Uterus (tissue), 4 donors: Measurements from ENCODE around the gene CRYBG1. TPM values are rescaled to one million over a fixed set of nuclear protein-coding genes. Genes with fewer than 3 reads are reported as not detected.

Experiments used
- DNase-seq, 2 donors: peaks; one replicate each; pipeline ENCODE4 v3.0.0-alpha.2; 2019 to 2020
- H3K27ac ChIP-seq, 2 donors: fragments of 200-600 bp; sonication (generic); 1 replicate in 1 of 2; 2 replicates in 1 of 2; pipeline ENCODE4 v1.5.1; 2016 to 2018
- H3K27me3 ChIP-seq, 2 donors: fragments of 200-600 bp; sonication (generic); one replicate each; pipeline ENCODE4 v1.5.1; 2018 to 2019; ENCODE audit warnings: control low read depth in 1 of 2
- H3K36me3 ChIP-seq, 2 donors: fragments of 200-600 bp; sonication (generic); one replicate each; pipeline ENCODE4 v1.5.1; 2019; ENCODE audit warnings: control low read depth in 1 of 2
- H3K4me1 ChIP-seq, 2 donors: fragments of 200-600 bp; sonication (generic); one replicate each; pipeline ENCODE4 v1.5.1; 2018 to 2019; ENCODE audit warnings: control low read depth in 1 of 2
- H3K4me3 ChIP-seq, 2 donors: fragments of 200-600 bp; sonication (generic); 1 replicate in 1 of 2; 2 replicates in 1 of 2; pipeline ENCODE4 v1.5.1; 2018 to 2019; ENCODE audit warnings: mild to moderate bottlenecking in 1 of 2
- H3K9me3 ChIP-seq, 2 donors: fragments of 200-600 bp; sonication (generic); one replicate each; pipeline ENCODE4 v1.5.1; 2019; ENCODE audit warnings: control low read depth in 1 of 2
- POLR2A ChIP-seq, 2 donors: fragments of 450-650 bp; IDR thresholded peaks; one replicate each; pipeline ENCODE4 v1.6.1; 2016; ENCODE audit warnings: antibody characterized with exemption in 2 of 2, mild to moderate bottlenecking in 1 of 2, moderate library complexity in 1 of 2
- intact Hi-C: fragments of 100-400 bp; cut with DNase I; formaldehyde crosslinking; loops from one replicate; pipeline ENCODE4 v1.15.1; 2023; ENCODE audit warnings: low total_unique reads
- total RNA-seq, 4 donors: library from RNA; depleted of rRNA in 3 of 4; stranded (reverse); fragments of >200 nt in 3 of 4; gene quantifications; one replicate each; pipeline versions ENCODE4 v1.1.0 to v1.2.4, GENCODE V29; 2014 to 2023
- TF ChIP-seq, protein P1 (sequence below), 4 experiments: fragments of 200-600 bp in 2 of 4; fragments of 450-650 bp in 2 of 4; sonication (generic) in 2 of 4; IDR thresholded peaks; one replicate each; pipeline ENCODE4 v1.5.1; 2016 to 2019; ENCODE audit warnings: antibody characterized with exemption in 4 of 4, mild to moderate bottlenecking in 2 of 4, moderate library complexity in 1 of 4
- donor health status: DM: yes; HTN: yes; CAD: no.

CRYBG1 gene
- total RNA-seq, 4 donors from 2014 or later = 3.6 to 65.3 (median 8.9) TPM

DNA sequence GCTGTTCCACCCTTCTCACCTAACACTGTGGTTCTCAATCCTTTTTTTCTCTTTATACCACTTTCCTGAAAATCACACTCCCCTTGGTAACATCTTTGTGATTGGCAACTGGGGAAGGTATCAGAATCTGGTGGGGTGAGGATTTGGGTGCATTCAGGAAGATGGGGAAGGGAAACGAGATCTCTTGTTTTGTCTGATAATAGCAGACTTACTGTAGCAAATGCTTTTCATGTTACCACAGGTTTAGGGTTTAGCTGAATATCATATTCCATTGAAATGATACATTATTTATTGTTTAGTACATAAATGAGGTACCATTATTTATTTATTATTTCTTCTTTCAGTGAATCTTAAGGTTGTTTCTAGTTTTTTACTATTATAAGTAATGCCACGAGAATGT, 168.0 kb downstream of the CRYBG1 start:
- H3K9me3 ChIP-seq = no peaks in the 10 kb centered on the region
- DNase-seq = no peak
- H3K27me3 ChIP-seq = no peaks in the 10 kb centered on the region
- no peaks in the 10 kb centered on the region for H3K4me1 ChIP-seq
- H3K27ac ChIP-seq = no peak overlapping the region
- no peaks in the 10 kb centered on the region for H3K36me3 ChIP-seq
- no peak overlapping the region for H3K4me3 ChIP-seq
- TF ChIP-seq, protein P1, sequence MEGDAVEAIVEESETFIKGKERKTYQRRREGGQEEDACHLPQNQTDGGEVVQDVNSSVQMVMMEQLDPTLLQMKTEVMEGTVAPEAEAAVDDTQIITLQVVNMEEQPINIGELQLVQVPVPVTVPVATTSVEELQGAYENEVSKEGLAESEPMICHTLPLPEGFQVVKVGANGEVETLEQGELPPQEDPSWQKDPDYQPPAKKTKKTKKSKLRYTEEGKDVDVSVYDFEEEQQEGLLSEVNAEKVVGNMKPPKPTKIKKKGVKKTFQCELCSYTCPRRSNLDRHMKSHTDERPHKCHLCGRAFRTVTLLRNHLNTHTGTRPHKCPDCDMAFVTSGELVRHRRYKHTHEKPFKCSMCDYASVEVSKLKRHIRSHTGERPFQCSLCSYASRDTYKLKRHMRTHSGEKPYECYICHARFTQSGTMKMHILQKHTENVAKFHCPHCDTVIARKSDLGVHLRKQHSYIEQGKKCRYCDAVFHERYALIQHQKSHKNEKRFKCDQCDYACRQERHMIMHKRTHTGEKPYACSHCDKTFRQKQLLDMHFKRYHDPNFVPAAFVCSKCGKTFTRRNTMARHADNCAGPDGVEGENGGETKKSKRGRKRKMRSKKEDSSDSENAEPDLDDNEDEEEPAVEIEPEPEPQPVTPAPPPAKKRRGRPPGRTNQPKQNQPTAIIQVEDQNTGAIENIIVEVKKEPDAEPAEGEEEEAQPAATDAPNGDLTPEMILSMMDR (IDR thresholded peaks at IDR 0.05) = no peak
- TF ChIP-seq POLR2A (IDR thresholded peaks at IDR 0.05) = no peak
- intact Hi-C loops = no loop called here

DNA sequence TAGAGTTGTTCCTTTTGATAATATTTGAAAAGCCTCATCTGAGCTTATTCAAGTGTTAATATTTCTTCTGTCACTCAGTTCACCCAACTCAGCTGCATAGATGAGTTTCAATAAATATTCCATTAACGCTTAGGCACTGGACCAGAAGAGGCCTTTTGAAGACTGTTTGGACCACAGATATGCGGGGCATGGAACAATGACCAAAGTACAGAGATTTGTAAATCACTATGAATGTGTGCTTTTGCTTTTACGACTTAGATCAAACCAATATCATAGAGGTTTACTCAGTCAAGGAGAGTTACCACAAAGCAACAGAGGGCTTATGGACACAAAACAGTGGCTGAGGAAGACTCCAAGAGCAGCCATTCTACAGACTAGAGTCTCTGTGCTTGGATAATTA, 168.9 kb downstream of the CRYBG1 start:
- no peaks in the 10 kb centered on the region for H3K27me3 ChIP-seq
- DNase-seq = no peak

DNA sequence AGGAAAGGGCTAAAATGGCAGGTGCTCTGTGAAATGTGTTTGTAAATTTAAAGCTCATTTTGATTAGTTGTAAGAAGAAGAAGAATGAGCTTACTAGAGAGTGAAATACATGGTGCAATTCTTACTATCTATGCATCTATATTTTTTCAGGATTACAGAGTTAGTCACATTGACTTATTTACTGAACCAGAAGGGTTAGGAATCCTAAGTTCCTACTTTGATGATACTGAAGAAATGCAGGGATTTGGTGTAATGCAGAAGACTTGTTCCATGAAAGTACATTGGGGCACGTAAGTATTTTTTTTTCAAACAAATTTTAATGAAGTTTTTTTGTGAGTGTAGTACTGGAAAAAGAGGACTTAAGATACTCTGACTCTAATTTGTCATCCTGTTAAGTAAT, 169.5 kb downstream of the CRYBG1 start:
- DNase-seq = no peak
- intact Hi-C loops = no loop called here
- TF ChIP-seq, protein P1 (IDR thresholded peaks at IDR 0.05) = no peak
- no peak for TF ChIP-seq POLR2A (IDR thresholded peaks at IDR 0.05)
- no peak overlapping the region for H3K27ac ChIP-seq
- H3K27me3 ChIP-seq = no peaks in the 10 kb centered on the region
- no peaks in the 10 kb centered on the region for H3K36me3 ChIP-seq
- no peaks in the 10 kb centered on the region for H3K9me3 ChIP-seq
- no peaks in the 10 kb centered on the region for H3K4me1 ChIP-seq
- H3K4me3 ChIP-seq = no peak overlapping the region

More for the DNA sequence above, 168.9 kb downstream of the CRYBG1 start:
- Histone ChIP-seq H3K36me3 (no peaks in the 10 kb centered on the region), H3K4me3 (no peak overlapping the region), H3K27ac (no peak overlapping the region), H3K9me3 (no peaks in the 10 kb centered on the region), H3K4me1 (no peaks in the 10 kb centered on the region)
- intact Hi-C loops = no loop called here
- TF ChIP-seq, protein P1 (IDR thresholded peaks at IDR 0.05) = no peak
- TF ChIP-seq POLR2A (IDR thresholded peaks at IDR 0.05) = no peak

DNA sequence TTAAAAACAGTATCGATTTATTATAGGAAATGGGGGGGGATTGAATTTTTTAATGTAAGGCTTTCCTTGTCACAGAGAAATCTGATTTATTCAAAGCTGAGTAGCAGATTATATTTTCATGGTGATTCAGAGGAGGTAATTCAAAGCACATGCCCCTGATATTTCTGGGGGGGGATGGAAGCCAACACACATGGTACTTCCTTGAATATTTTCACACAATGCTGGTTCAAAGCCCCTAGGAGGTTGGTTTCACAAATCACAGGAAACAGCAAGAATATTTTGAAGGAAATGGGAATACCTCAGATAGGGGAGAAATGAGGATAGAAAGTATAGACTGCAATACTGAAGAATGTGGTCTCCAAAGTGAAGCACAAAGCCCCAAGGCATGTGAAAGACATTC, 170.0 kb downstream of the CRYBG1 start:
- H3K4me3 ChIP-seq = no peak overlapping the region
- H3K27ac ChIP-seq = no peak overlapping the region
- TF ChIP-seq POLR2A (IDR thresholded peaks at IDR 0.05) = no peak
- TF ChIP-seq, protein P1 (IDR thresholded peaks at IDR 0.05) = no peak
- H3K4me1 ChIP-seq = no peaks in the 10 kb centered on the region
- no peaks in the 10 kb centered on the region for H3K36me3 ChIP-seq
- DNase-seq = no peak
- H3K9me3 ChIP-seq = no peaks in the 10 kb centered on the region
- intact Hi-C loops = no loop called here
- H3K27me3 ChIP-seq = no peaks in the 10 kb centered on the region

DNA sequence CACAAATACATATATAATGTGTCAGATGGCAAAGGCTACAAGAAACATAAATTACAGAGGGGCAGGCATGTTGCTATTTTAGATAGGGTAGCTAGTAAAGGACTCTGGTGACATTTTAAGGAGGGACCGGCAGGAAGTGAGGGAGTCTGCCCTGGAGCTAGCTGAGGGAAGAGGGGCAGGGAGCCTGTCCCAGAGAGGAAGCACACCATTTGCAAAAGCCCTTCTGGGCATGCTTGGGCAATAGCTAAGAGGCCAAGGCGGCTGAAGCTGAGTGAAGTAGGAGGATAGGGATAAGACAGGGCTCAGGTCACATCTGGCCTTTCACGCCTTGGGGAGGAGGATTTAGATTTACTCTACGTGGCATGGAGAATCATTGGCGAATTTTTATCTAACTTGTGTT, 172.5 kb downstream of the CRYBG1 start:
- Histone ChIP-seq H3K36me3 (no peaks in the 10 kb centered on the region), H3K9me3 (no peaks in the 10 kb centered on the region), H3K4me1 (no peaks in the 10 kb centered on the region), H3K27ac (no peak overlapping the region), H3K4me3 (no peak overlapping the region), H3K27me3 (no peaks in the 10 kb centered on the region)
- intact Hi-C loops = no loop called here
- no peak for DNase-seq
- TF ChIP-seq, protein P1 (IDR thresholded peaks at IDR 0.05) = no peak
- no peak for TF ChIP-seq POLR2A (IDR thresholded peaks at IDR 0.05)
